ENCODE measurements around the gene KCTD1. TPM values are rescaled to one million over a fixed set of nuclear protein-coding genes. Genes with fewer than 3 reads are reported as not detected.
A peak's percentile ranks its signal among the peaks of the same experiment; 100 is the strongest.

Gene KCTD1
- total and polyA plus RNA-seq, 8 donors: 7.1 to 118 (median 12.9) TPM

GRCh38 chr18:26460449-26461091, 87.8 kb downstream of the KCTD1 start:
- H3K27ac ChIP-seq: peak overlapping the region in 1 of 5 donors; percentile 22
- no peak overlapping the region for H3K4me3 ChIP-seq
- DNase-seq: peak; percentile 37 to 83
- intact Hi-C loops (cut with DNase I; ENCODE audit: low total_unique reads): no loop called here
- H3K4me1 ChIP-seq: peaks cover 0 to 18% (median 7%) of the 10 kb centered on the region in 4 donors
- 13 to 38% (median 27%) methylated on average over 4 of the region's 4 CpGs for WGBS, 5 donors
- peaks cover 0 to 29% (median 15%) of the 10 kb centered on the region in 4 donors for H3K36me3 ChIP-seq
- no peaks in the 10 kb centered on the region for H3K27me3 ChIP-seq
- TF ChIP-seq EP300 (IDR thresholded peaks at IDR 0.05) (no peak), POLR2AphosphoS5 (IDR thresholded peaks at IDR 0.05) (peak in 2 of 3 donors; percentile 71 to 85)
- no peaks in the 10 kb centered on the region for H3K9me3 ChIP-seq

DNA sequence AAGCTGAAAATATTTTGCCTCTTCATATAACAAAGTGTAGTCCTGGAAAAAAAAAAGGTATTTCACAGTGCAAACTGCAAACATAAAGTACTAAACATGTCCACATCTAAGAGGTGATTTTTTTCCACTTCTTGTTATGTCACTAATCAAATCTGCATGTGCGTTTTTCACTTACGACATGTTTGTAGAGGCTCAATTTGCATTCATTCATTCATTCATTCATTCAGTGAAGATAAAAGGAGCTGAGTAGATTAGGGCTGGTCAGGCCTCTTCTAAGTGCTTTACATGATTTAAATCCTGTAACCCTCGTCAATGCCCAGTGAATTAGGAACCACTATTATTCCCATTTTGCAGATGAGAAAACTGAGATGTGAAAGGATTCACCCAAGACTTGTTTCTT, 88.5 kb downstream of the KCTD1 start:
- intact Hi-C loops (cut with DNase I; ENCODE audit: low total_unique reads): no loop called here
- H3K4me1 ChIP-seq: peaks cover 0 to 18% (median 7%) of the 10 kb centered on the region in 4 donors
- 94 to 98% (median 95%) methylated on average over 3 of the region's 3 CpGs for WGBS, 5 donors

GRCh38 chr18:26459340-26459739, 89.0 kb downstream of the KCTD1 start:
- no peak for DNase-seq
- H3K4me3 ChIP-seq: no peak overlapping the region
- no peaks in the 10 kb centered on the region for H3K9me3 ChIP-seq
- TF ChIP-seq POLR2A (IDR thresholded peaks at IDR 0.05) (no peak), POLR2AphosphoS5 (IDR thresholded peaks at IDR 0.05) (no peak), EP300 (IDR thresholded peaks at IDR 0.05) (no peak)
- TF ChIP-seq, protein P1, sequence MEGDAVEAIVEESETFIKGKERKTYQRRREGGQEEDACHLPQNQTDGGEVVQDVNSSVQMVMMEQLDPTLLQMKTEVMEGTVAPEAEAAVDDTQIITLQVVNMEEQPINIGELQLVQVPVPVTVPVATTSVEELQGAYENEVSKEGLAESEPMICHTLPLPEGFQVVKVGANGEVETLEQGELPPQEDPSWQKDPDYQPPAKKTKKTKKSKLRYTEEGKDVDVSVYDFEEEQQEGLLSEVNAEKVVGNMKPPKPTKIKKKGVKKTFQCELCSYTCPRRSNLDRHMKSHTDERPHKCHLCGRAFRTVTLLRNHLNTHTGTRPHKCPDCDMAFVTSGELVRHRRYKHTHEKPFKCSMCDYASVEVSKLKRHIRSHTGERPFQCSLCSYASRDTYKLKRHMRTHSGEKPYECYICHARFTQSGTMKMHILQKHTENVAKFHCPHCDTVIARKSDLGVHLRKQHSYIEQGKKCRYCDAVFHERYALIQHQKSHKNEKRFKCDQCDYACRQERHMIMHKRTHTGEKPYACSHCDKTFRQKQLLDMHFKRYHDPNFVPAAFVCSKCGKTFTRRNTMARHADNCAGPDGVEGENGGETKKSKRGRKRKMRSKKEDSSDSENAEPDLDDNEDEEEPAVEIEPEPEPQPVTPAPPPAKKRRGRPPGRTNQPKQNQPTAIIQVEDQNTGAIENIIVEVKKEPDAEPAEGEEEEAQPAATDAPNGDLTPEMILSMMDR (IDR thresholded peaks at IDR 0.05): no peak
- intact Hi-C loops (cut with DNase I; ENCODE audit: low total_unique reads): no loop called here
- no peak overlapping the region for H3K27ac ChIP-seq
- peaks cover 0 to 18% (median 7%) of the 10 kb centered on the region in 4 donors for H3K4me1 ChIP-seq
- H3K27me3 ChIP-seq: no peaks in the 10 kb centered on the region
- peaks cover 0 to 41% (median 27%) of the 10 kb centered on the region in 4 donors for H3K36me3 ChIP-seq
- WGBS, 5 donors: 95 to 98% (median 98%) methylated on average over 12 of the region's 12 CpGs

More for the DNA sequence above, 88.5 kb downstream of the KCTD1 start:
- Histone ChIP-seq H3K27me3 (no peaks in the 10 kb centered on the region), H3K9me3 (no peaks in the 10 kb centered on the region), H3K4me3 (no peak overlapping the region), H3K27ac (no peak overlapping the region), H3K36me3 (peaks cover 0 to 35% (median 22%) of the 10 kb centered on the region in 4 donors)
- no peak for DNase-seq
- TF ChIP-seq POLR2AphosphoS5 (IDR thresholded peaks at IDR 0.05): no peak
- no peak for TF ChIP-seq EP300 (IDR thresholded peaks at IDR 0.05)
- TF ChIP-seq, protein P1 (IDR thresholded peaks at IDR 0.05): no peak
- TF ChIP-seq POLR2A (IDR thresholded peaks at IDR 0.05): no peak

- peaks cover 0 to 44% (median 31%) of the 10 kb centered on the region in 4 donors for H3K36me3 ChIP-seq
- H3K27me3 ChIP-seq: no peaks in the 10 kb centered on the region
- no peaks in the 10 kb centered on the region for H3K9me3 ChIP-seq
- intact Hi-C loops (cut with DNase I; ENCODE audit: low total_unique reads): no loop called here
- no peak for DNase-seq
- TF ChIP-seq EP300 (IDR thresholded peaks at IDR 0.05) (no peak), POLR2AphosphoS5 (IDR thresholded peaks at IDR 0.05) (no peak), POLR2A (IDR thresholded peaks at IDR 0.05) (no peak)
- TF ChIP-seq, protein P1 (IDR thresholded peaks at IDR 0.05): no peak
- peaks cover 0 to 18% (median 7%) of the 10 kb centered on the region in 4 donors for H3K4me1 ChIP-seq
- WGBS, 5 donors: 65 to 74% (median 70%) methylated on average over 9 of the region's 9 CpGs
- no peak overlapping the region for H3K27ac ChIP-seq
- H3K4me3 ChIP-seq: no peak overlapping the region
These were observed 89.7 kb downstream of the KCTD1 start for GRCh38 chr18:26458526-26459232.

Measured in stomach (tissue), 9 donors.